ENCODE measurements around the gene RPS14. TPM values are rescaled to one million over a fixed set of nuclear protein-coding genes. Genes with fewer than 3 reads are reported as not detected.

Gene RPS14
- total RNA-seq, 4 donors from 2014 or later, result 1,098 to 4,026 (median 2,484) TPM

GRCh38 chr5:150438873-150439546, 10.5 kb downstream of the RPS14 start:
- H3K27ac ChIP-seq, result no peak overlapping the region
- H3K36me3 ChIP-seq, result peaks cover 6 to 26% (median 7%) of the 10 kb centered on the region in 3 donors
- DNase-seq, result no peak
- H3K9me3 ChIP-seq, result no peaks in the 10 kb centered on the region
- intact Hi-C loops (cut with DNase I), result loop anchor here (10.0 kb wide), 1 partner anchor 164 kb away; no protein-coding TSS in a partner anchor
- H3K27me3 ChIP-seq, result no peaks in the 10 kb centered on the region
- WGBS, 2 donors, result 44 to 55% methylated on average over 4 of the region's 4 CpGs
- no peak overlapping the region for H3K4me3 ChIP-seq
- peak in 3 of 6 experiments; percentile 26 to 43 (median 40) for TF ChIP-seq CTCF (IDR thresholded peaks at IDR 0.05)
- TF ChIP-seq POLR2A (IDR thresholded peaks at IDR 0.05), result no peak
- peaks cover 0 to 20% (median 5%) of the 10 kb centered on the region in 3 donors for H3K4me1 ChIP-seq

GRCh38 chr5:150436141-150436680, 13.3 kb downstream of the RPS14 start:
- Histone ChIP-seq H3K9me3 (no peaks in the 10 kb centered on the region), H3K4me1 (peaks cover 1 to 23% (median 10%) of the 10 kb centered on the region in 3 donors), H3K27ac (no peak overlapping the region), H3K27me3 (no peaks in the 10 kb centered on the region), H3K4me3 (peak overlapping the region in 1 of 4 donors; percentile 17), H3K36me3 (no peaks in the 10 kb centered on the region)
- DNase-seq, result peak; percentile 48
- intact Hi-C loops (cut with DNase I), result loop anchor here (10.0 kb wide), 1 partner anchor 161 kb away; no protein-coding TSS in a partner anchor
- TF ChIP-seq CTCF (IDR thresholded peaks at IDR 0.05) (peak; percentile 83 to 90 (median 84)), POLR2A (IDR thresholded peaks at IDR 0.05) (no peak)
- WGBS, 2 donors, result 15 to 17% methylated on average over 11 to 13 of the region's 13 CpGs

GRCh38 chr5:150434464-150434863, 15.1 kb downstream of the RPS14 start:
- H3K27me3 ChIP-seq, result no peaks in the 10 kb centered on the region
- H3K27ac ChIP-seq, result no peak overlapping the region
- WGBS, 2 donors, result 30 to 43% methylated on average over 5 of the region's 6 CpGs
- no peak for DNase-seq
- TF ChIP-seq POLR2A (IDR thresholded peaks at IDR 0.05), result no peak
- no peak for TF ChIP-seq CTCF (IDR thresholded peaks at IDR 0.05)
- H3K4me1 ChIP-seq, result peaks cover 3 to 23% (median 10%) of the 10 kb centered on the region in 3 donors
- no peaks in the 10 kb centered on the region for H3K9me3 ChIP-seq
- intact Hi-C loops (cut with DNase I), result loop anchor here (10.0 kb wide), 1 partner anchor 160 kb away; no protein-coding TSS in a partner anchor
- H3K4me3 ChIP-seq, result no peak overlapping the region
- no peaks in the 10 kb centered on the region for H3K36me3 ChIP-seq

GRCh38 chr5:150431574-150431973, 18.0 kb downstream of the RPS14 start:
- DNase-seq, result no peak
- 29 to 44% methylated on average over 4 of the region's 4 CpGs for WGBS, 2 donors
- intact Hi-C loops (cut with DNase I), result loop anchor here (10.0 kb wide), 1 partner anchor 157 kb away; no protein-coding TSS in a partner anchor
- peak overlapping the region in 1 of 4 donors; percentile 1 for H3K27ac ChIP-seq
- no peak for TF ChIP-seq POLR2A (IDR thresholded peaks at IDR 0.05)
- TF ChIP-seq CTCF (IDR thresholded peaks at IDR 0.05), result no peak
- H3K27me3 ChIP-seq, result no peaks in the 10 kb centered on the region
- H3K4me1 ChIP-seq, result peaks cover 3 to 23% (median 10%) of the 10 kb centered on the region in 3 donors
- H3K4me3 ChIP-seq, result no peak overlapping the region
- H3K36me3 ChIP-seq, result no peaks in the 10 kb centered on the region
- no peaks in the 10 kb centered on the region for H3K9me3 ChIP-seq

GRCh38 chr5:150431048-150431447, 18.5 kb downstream of the RPS14 start:
- no peak overlapping the region for H3K4me3 ChIP-seq
- peaks cover 3 to 19% (median 5%) of the 10 kb centered on the region in 3 donors for H3K4me1 ChIP-seq
- H3K9me3 ChIP-seq, result no peaks in the 10 kb centered on the region
- 46 to 58% methylated on average over 10 to 16 of the region's 18 CpGs for WGBS, 2 donors
- DNase-seq, result no peak
- H3K27ac ChIP-seq, result no peak overlapping the region
- TF ChIP-seq POLR2A (IDR thresholded peaks at IDR 0.05) (no peak), CTCF (IDR thresholded peaks at IDR 0.05) (no peak)
- intact Hi-C loops (cut with DNase I), result loop anchor here (10.0 kb wide), 1 partner anchor 156 kb away; no protein-coding TSS in a partner anchor
- H3K27me3 ChIP-seq, result no peaks in the 10 kb centered on the region
- H3K36me3 ChIP-seq, result no peaks in the 10 kb centered on the region

Measured in esophagus squamous epithelium (tissue), 5 donors.